ENCODE measurements around the gene TRIM45. TPM values are rescaled to one million over a fixed set of nuclear protein-coding genes. Genes with fewer than 3 reads are reported as not detected.
"Not testable (repeated sequence)": the region's sequence is repeated elsewhere in the genome, so short reads cannot be mapped to it uniquely, and the experiment has no call there.

Gene TRIM45
- total and polyA plus RNA-seq, 11 donors = 1.4 to 22.2 (median 9.0) TPM

DNA sequence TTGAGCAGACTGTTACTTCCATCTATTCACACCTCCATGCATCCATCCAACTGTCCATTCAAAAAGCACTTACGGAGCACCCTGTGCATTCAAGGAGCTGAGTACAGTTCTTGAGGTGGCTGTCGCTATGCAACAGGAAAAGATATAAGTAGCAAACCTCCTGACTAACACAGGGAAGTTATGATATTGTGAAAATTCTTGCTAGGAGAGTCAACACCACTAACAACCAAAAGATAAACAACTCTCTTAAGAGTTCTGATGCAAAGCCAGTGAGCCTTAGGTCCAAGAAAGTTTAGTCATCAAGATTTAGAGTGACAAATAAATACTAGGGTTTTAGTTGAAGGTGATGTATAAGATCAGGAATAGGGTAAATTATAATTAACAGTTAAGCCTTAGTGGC is 44.5 kb upstream of the TRIM45 start:
- no peak for DNase-seq
- no peak for ATAC-seq
- Histone ChIP-seq H3K27ac (no peak overlapping the region), H3K9me3 (no peaks in the 10 kb centered on the region), H3K4me1 (peaks cover 0 to 13% (median 0%) of the 10 kb centered on the region in 12 donors), H3K4me3 (no peak overlapping the region), H3K36me3 (no peaks in the 10 kb centered on the region), H3K27me3 (no peaks in the 10 kb centered on the region)
- WGBS, 4 donors = 72 to 91% (median 79%) methylated on average over 2 of the region's 2 CpGs
- TF ChIP-seq, protein P1, sequence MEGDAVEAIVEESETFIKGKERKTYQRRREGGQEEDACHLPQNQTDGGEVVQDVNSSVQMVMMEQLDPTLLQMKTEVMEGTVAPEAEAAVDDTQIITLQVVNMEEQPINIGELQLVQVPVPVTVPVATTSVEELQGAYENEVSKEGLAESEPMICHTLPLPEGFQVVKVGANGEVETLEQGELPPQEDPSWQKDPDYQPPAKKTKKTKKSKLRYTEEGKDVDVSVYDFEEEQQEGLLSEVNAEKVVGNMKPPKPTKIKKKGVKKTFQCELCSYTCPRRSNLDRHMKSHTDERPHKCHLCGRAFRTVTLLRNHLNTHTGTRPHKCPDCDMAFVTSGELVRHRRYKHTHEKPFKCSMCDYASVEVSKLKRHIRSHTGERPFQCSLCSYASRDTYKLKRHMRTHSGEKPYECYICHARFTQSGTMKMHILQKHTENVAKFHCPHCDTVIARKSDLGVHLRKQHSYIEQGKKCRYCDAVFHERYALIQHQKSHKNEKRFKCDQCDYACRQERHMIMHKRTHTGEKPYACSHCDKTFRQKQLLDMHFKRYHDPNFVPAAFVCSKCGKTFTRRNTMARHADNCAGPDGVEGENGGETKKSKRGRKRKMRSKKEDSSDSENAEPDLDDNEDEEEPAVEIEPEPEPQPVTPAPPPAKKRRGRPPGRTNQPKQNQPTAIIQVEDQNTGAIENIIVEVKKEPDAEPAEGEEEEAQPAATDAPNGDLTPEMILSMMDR (IDR thresholded peaks at IDR 0.05) = no peak
- TF ChIP-seq POLR2A (IDR thresholded peaks at IDR 0.05) = no peak
- intact Hi-C loops (cut with DNase I) = no loop called here

DNA sequence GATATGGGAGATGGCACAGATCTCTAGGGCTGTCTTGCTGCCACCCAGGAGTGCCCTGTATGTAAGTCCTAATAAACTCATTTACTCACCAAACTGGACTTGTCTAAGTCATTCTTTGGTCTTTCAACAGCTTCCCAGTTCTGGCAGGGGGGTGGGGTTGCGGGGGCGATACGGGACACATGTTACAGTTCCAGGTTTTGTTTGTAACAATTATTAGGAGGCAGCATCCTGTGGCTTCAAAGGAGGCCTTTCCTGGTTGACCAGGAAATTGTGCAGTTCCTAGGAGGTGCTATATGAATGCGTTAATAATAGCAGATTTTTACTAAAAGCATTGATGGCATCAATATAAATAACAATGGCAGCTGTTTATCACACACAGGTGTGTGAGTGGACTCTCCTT is 42.7 kb upstream of the TRIM45 start:
- H3K4me1 ChIP-seq = peaks cover 0 to 13% (median 0%) of the 10 kb centered on the region in 12 donors
- no peak overlapping the region for H3K4me3 ChIP-seq
- H3K27me3 ChIP-seq = no peaks in the 10 kb centered on the region
- peak overlapping the region in 4 of 12 donors; percentile 12 to 52 (median 44) for H3K27ac ChIP-seq
- ATAC-seq (peak in 2 of 4 donors; percentile 29 to 95), DNase-seq (peak in 2 of 5 donors; percentile 21 to 59)
- no peaks in the 10 kb centered on the region for H3K36me3 ChIP-seq
- TF ChIP-seq POLR2A (IDR thresholded peaks at IDR 0.05) = no peak
- TF ChIP-seq, protein P1 (IDR thresholded peaks at IDR 0.05) = no peak
- WGBS, 4 donors = 58 to 76% (median 70%) methylated on average over 4 of the region's 4 CpGs
- intact Hi-C loops (cut with DNase I) = no loop called here
- no peaks in the 10 kb centered on the region for H3K9me3 ChIP-seq

DNA sequence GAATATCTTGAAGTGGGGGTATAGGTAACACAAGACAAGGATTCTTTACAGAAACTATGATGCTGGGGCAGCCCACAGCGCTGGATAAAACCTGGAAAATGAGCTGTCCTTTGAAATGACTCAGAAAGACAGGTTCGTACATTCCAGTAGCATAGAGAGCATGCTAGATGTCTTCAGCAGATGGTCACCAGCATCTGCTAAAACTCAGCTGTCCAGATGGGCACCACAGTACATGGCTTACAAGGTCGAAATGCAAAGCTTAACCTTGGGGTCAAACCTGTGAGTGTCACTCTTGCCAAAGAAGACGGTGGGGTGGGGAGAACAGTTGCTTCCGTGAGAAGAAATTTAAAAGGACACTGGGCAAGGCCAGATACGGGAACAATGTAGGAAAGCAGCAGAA is 41.3 kb upstream of the TRIM45 start:
- intact Hi-C loops (cut with DNase I) = no loop called here
- no peak overlapping the region for H3K27ac ChIP-seq
- no peak for TF ChIP-seq POLR2A (IDR thresholded peaks at IDR 0.05)
- TF ChIP-seq, protein P1 (IDR thresholded peaks at IDR 0.05) = no peak
- H3K27me3 ChIP-seq = no peaks in the 10 kb centered on the region
- H3K4me1 ChIP-seq = peaks cover 0 to 13% (median 0%) of the 10 kb centered on the region in 12 donors
- no peaks in the 10 kb centered on the region for H3K9me3 ChIP-seq
- no peak for ATAC-seq
- no peaks in the 10 kb centered on the region for H3K36me3 ChIP-seq
- DNase-seq = no peak
- no peak overlapping the region for H3K4me3 ChIP-seq
- WGBS, 4 donors = 88 to 92% (median 90%) methylated on average over 6 of the region's 6 CpGs

DNA sequence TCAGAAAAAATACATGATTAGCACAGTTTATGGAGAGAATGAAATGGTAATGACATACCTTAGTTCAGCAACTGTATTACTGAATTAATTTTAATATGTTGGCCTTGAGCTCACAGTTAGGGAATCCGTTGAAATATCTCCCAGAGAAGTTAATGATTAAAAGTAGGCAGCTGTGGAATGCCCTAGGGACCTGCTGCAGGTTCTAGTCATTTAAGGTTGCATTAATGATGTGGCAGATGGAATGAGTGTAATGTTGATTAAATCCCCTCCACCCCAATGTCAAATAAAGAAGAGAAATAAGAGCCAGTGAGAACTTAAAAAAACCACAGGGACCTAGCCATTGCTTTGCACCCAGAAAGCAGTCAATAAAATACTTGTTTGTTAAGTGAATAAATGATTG is 40.3 kb upstream of the TRIM45 start:
- no peaks in the 10 kb centered on the region for H3K9me3 ChIP-seq
- ATAC-seq (no peak), DNase-seq (no peak)
- intact Hi-C loops (cut with DNase I) = no loop called here
- no peaks in the 10 kb centered on the region for H3K27me3 ChIP-seq
- peaks cover 0 to 10% (median 0%) of the 10 kb centered on the region in 12 donors for H3K4me1 ChIP-seq
- H3K36me3 ChIP-seq = no peaks in the 10 kb centered on the region
- no peak overlapping the region for H3K27ac ChIP-seq
- 69 to 90% (median 79%) methylated on average over 1 of the region's 1 CpG for WGBS, 4 donors
- H3K4me3 ChIP-seq = no peak overlapping the region
- TF ChIP-seq POLR2A (IDR thresholded peaks at IDR 0.05) = no peak
- TF ChIP-seq, protein P1 (IDR thresholded peaks at IDR 0.05) = no peak

DNA sequence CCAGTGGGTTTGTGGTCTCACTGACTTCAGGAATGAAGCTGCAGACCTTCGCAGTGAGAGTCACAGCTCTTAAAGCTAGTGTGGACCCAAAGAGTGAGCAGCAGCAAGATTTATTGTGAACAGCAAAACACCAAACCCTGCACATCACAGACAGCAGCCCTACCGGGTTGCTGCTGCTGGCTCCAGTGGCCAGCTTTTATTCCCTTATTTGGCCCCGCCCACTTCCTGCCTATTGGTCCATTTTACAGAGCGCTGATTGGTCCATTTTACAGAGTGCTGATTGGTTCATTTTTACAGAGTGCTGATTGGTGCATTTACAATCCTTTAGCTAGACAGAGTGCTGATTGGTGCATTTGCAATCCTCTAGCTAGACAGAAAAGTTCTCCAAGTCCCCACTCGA is 29.8 kb upstream of the TRIM45 start:
- H3K4me3 ChIP-seq = not testable (repeated sequence)

More for the DNA sequence above, 29.8 kb upstream of the TRIM45 start:
- H3K36me3 ChIP-seq; H3K9me3 ChIP-seq; ATAC-seq; DNase-seq; H3K27me3 ChIP-seq; intact Hi-C loops (cut with DNase I); H3K27ac ChIP-seq: not testable (repeated sequence)
- WGBS, 4 donors = 88 to 93% (median 92%) methylated on average over 5 of the region's 5 CpGs
- peaks cover 0 to 16% (median 0%) of the 10 kb centered on the region in 12 donors for H3K4me1 ChIP-seq
